ENCODE data around the gene OR5K4. TPM values are rescaled to one million over a fixed set of nuclear protein-coding genes. Genes with fewer than 3 reads are reported as not detected.
"Not testable (repeated sequence)": the region's sequence is repeated elsewhere in the genome, so short reads cannot be mapped to it uniquely, and the experiment has no call there.

Gene OR5K4
- total RNA-seq, 1 donor from 2014 or later: not detected

DNA sequence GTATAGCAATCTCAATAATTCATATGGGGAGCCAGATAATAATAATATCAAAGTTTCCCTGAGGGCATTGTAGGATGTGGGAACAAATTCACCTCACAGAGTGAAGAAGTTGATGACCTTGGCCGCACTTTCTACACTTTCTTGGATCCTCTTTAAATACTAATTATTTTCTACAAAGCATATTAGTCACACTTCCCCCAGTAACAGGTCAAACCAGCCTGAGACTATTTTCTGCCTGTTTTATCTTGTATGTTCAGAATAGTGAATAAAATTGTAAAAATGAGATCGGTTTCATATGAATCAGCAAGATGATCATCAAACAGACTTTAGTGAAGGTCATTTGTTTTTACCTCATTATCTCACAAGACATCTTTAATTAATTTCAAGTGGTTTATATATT, 34.5 kb downstream of the OR5K4 start:
- H3K27ac Mint-ChIP-seq: no peak overlapping the region
- intact Hi-C loops (cut with micrococcal nuclease): no loop called here
- no peak overlapping the region for H3K4me3 Mint-ChIP-seq
- no peaks in the 10 kb centered on the region for H3K4me1 Mint-ChIP-seq (ENCODE audit: low read depth)
- no peaks in the 10 kb centered on the region for H3K36me3 Mint-ChIP-seq (ENCODE audit: low read depth)
- DNase-seq (ENCODE audit: low spot score): no peak
- peaks cover 5% of the 10 kb centered on the region for H3K9me3 Mint-ChIP-seq
- peaks cover 47% of the 10 kb centered on the region for H3K27me3 Mint-ChIP-seq (ENCODE audit: insufficient read depth)

GRCh38 chr3:98390366-98390765, 36.7 kb downstream of the OR5K4 start, which contains the start of gene OR5K3:
Gene OR5K3 (plus strand): TSS chr3:98390666. CDS start chr3:98390666, 0 bp downstream.
- H3K4me3 Mint-ChIP-seq: no peak within 1 kb of the TSS
- H3K36me3 Mint-ChIP-seq (ENCODE audit: low read depth): no peaks in the 10 kb centered on the region
- no peak for DNase-seq (ENCODE audit: low spot score)
- no peaks in the 10 kb centered on the region for H3K4me1 Mint-ChIP-seq (ENCODE audit: low read depth)
- H3K27me3 Mint-ChIP-seq (ENCODE audit: insufficient read depth): peaks cover 40% of the 10 kb centered on the region
- no peak within 1 kb of the TSS for H3K27ac Mint-ChIP-seq
- no peaks in the 10 kb centered on the region for H3K9me3 Mint-ChIP-seq
- intact Hi-C loops (cut with micrococcal nuclease): no loop called here

DNA sequence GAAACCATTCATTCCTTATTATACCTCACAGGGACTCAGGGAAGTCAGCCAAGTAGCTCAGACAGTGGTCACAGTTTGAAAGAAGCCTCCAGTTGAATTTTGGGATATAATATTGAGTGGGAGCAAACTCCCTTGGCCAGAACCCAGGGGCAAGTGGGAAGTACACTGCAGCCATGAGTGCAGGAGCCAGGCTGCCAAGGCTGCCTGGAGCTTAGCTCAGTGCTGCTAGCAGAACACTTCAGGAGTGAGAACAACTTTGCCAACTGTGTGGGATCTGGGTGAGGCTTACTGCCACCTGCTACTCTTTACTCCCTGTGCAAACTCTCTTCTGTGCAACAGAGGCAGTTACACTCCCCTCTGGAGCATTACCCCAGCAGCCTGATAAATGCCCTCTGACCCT, 41.4 kb downstream of the OR5K4 start:
- Mint-ChIP-seq H3K4me3 (no peak overlapping the region), H3K9me3 (peaks cover 25% of the 10 kb centered on the region), H3K27ac (no peak overlapping the region), H3K4me1 (ENCODE audit: low read depth) (peaks cover 3% of the 10 kb centered on the region), H3K27me3 (ENCODE audit: insufficient read depth) (peaks cover 27% of the 10 kb centered on the region), H3K36me3 (ENCODE audit: low read depth) (peaks cover 4% of the 10 kb centered on the region)
- no peak for DNase-seq (ENCODE audit: low spot score)
- intact Hi-C loops (cut with micrococcal nuclease): no loop called here

- H3K27ac Mint-ChIP-seq; H3K4me3 Mint-ChIP-seq; intact Hi-C loops (cut with micrococcal nuclease); DNase-seq (ENCODE audit: low spot score); H3K36me3 Mint-ChIP-seq (ENCODE audit: low read depth): not testable (repeated sequence)
- H3K4me1 Mint-ChIP-seq (ENCODE audit: low read depth): peaks cover 11% of the 10 kb centered on the region
- H3K9me3 Mint-ChIP-seq: peaks cover 36% of the 10 kb centered on the region
- peaks cover 18% of the 10 kb centered on the region for H3K27me3 Mint-ChIP-seq (ENCODE audit: insufficient read depth)
Measured at GRCh38 chr3:98396482-98396881, 42.8 kb downstream of the OR5K4 start.

GRCh38 chr3:98398513-98398912, 44.9 kb downstream of the OR5K4 start:
- H3K4me1 Mint-ChIP-seq (ENCODE audit: low read depth): peaks cover 11% of the 10 kb centered on the region

GRCh38 chr3:98402507-98402906, 48.9 kb downstream of the OR5K4 start:
- Mint-ChIP-seq H3K9me3 (peaks cover 76% of the 10 kb centered on the region), H3K36me3 (ENCODE audit: low read depth) (peaks cover 9% of the 10 kb centered on the region), H3K4me1 (ENCODE audit: low read depth) (peaks cover 11% of the 10 kb centered on the region), H3K27ac (no peak overlapping the region), H3K4me3 (no peak overlapping the region), H3K27me3 (ENCODE audit: insufficient read depth) (peaks cover 2% of the 10 kb centered on the region)
- no peak for DNase-seq (ENCODE audit: low spot score)
- intact Hi-C loops (cut with micrococcal nuclease): no loop called here

More at GRCh38 chr3:98398513-98398912, 44.9 kb downstream of the OR5K4 start:
- DNase-seq (ENCODE audit: low spot score): no peak
- intact Hi-C loops (cut with micrococcal nuclease): no loop called here
- peaks cover 52% of the 10 kb centered on the region for H3K9me3 Mint-ChIP-seq
- H3K27me3 Mint-ChIP-seq (ENCODE audit: insufficient read depth): peaks cover 13% of the 10 kb centered on the region
- H3K4me3 Mint-ChIP-seq: no peak overlapping the region
- no peak overlapping the region for H3K27ac Mint-ChIP-seq
- peaks cover 7% of the 10 kb centered on the region for H3K36me3 Mint-ChIP-seq (ENCODE audit: low read depth)

GRCh38 chr3:98404010-98404409, 50.4 kb downstream of the OR5K4 start:
- peaks cover 70% of the 10 kb centered on the region for H3K9me3 Mint-ChIP-seq
- no peak overlapping the region for H3K27ac Mint-ChIP-seq
- H3K4me3 Mint-ChIP-seq: no peak overlapping the region
- DNase-seq (ENCODE audit: low spot score): no peak
- H3K27me3 Mint-ChIP-seq (ENCODE audit: insufficient read depth): peaks cover 2% of the 10 kb centered on the region
- H3K36me3 Mint-ChIP-seq (ENCODE audit: low read depth): peaks cover 5% of the 10 kb centered on the region
- peaks cover 11% of the 10 kb centered on the region for H3K4me1 Mint-ChIP-seq (ENCODE audit: low read depth)
- intact Hi-C loops (cut with micrococcal nuclease): no loop called here

Other genes starting within 250 kb of the OR5K4 start
- gene OR5H1, start 223.1 kb upstream of the OR5K4 start, total RNA-seq: not detected in 2 replicates
- gene OR5H14, start 206.4 kb upstream of the OR5K4 start, total RNA-seq: not detected in 2 replicates
- gene OR5H15, start 187.2 kb upstream of the OR5K4 start, total RNA-seq: not detected in 2 replicates
- gene OR5H6, start 89.6 kb upstream of the OR5K4 start, total RNA-seq: not detected in 2 replicates
- not detected in 2 replicates for gene OR5H2, start 71.3 kb upstream of the OR5K4 start, total RNA-seq
- not detected in 2 replicates for gene OR5K3, start 36.8 kb downstream of the OR5K4 start, total RNA-seq
- gene OR5K1, start 109.3 kb downstream of the OR5K4 start, total RNA-seq: not detected in 2 replicates
- not detected in 2 replicates for gene OR5K2, start 143.8 kb downstream of the OR5K4 start, total RNA-seq
- 314 and 328 TPM in 2 replicates for gene CLDND1, start 169.0 kb downstream of the OR5K4 start, total RNA-seq
- gene GPR15, start 178.1 kb downstream of the OR5K4 start, total RNA-seq: 5.6 and 6.8 TPM in 2 replicates
- 42.2 and 47.4 TPM in 2 replicates for gene CPOX, start 239.8 kb downstream of the OR5K4 start, total RNA-seq